GM12875 (cell line): ENCODE data around the gene STEAP4.

Experiments
- H3K4me3 ChIP-seq: one replicate; pipeline ENCODE4 v1.5.1; 2011; ENCODE audit warnings: low read depth, low read length, control low read depth
- CTCF ChIP-seq: IDR thresholded peaks from 2 replicates; pipeline ENCODE4 v1.5.1; 2011; ENCODE audit warnings: low read depth, mild to moderate bottlenecking, control low read depth, inconsistent platforms, low read length, moderate library complexity, borderline replicate concordance; ENCODE audit not compliant: insufficient read depth

Gene STEAP4

GRCh38 chr7:88344271-88344670 is 37.6 kb upstream of the STEAP4 start:
- TF ChIP-seq CTCF = no peak
- H3K4me3 ChIP-seq = no peak overlapping the region

GRCh38 chr7:88339195-88339922 is 32.7 kb upstream of the STEAP4 start:
- TF ChIP-seq CTCF = no peak
- no peak overlapping the region for H3K4me3 ChIP-seq

- H3K4me3 ChIP-seq = no peak overlapping the region
- no peak for TF ChIP-seq CTCF
These were observed 31.8 kb upstream of the STEAP4 start for GRCh38 chr7:88338503-88338902.

GRCh38 chr7:88337572-88337971 is 30.9 kb upstream of the STEAP4 start:
- TF ChIP-seq CTCF = no peak
- H3K4me3 ChIP-seq = no peak overlapping the region

GRCh38 chr7:88331322-88331721 is 24.6 kb upstream of the STEAP4 start:
- no peak overlapping the region for H3K4me3 ChIP-seq
- no peak for TF ChIP-seq CTCF

GRCh38 chr7:88329532-88330463 is 23.1 kb upstream of the STEAP4 start:
- no peak for TF ChIP-seq CTCF

More at GRCh38 chr7:88329532-88330463, 23.1 kb upstream of the STEAP4 start:
- no peak overlapping the region for H3K4me3 ChIP-seq
